ES-I3 (cell line): ENCODE data around the gene RXRG.
A peak's percentile ranks its signal among the peaks of the same experiment; 100 is the strongest.

ENCODE experiments used
- H3K36me3 ChIP-seq: 2 replicates; pipeline ENCODE4 v1.6.1; 2013; ENCODE audit warnings: mild to moderate bottlenecking, low read length, control low read depth, moderate library complexity; ENCODE audit not compliant: insufficient read depth
- H3K4me1 ChIP-seq: 2 replicates; pipeline ENCODE4 v1.6.1; 2013; ENCODE audit warnings: mild to moderate bottlenecking, control low read depth, low read length; ENCODE audit not compliant: insufficient read depth
- H3K9ac ChIP-seq: 2 replicates; pipeline ENCODE4 v1.6.1; 2013; ENCODE audit warnings: low read depth, mild to moderate bottlenecking, low read length, moderate library complexity
- H3K9me3 ChIP-seq: 2 replicates; pipeline ENCODE4 v1.6.1; 2013; ENCODE audit warnings: mild to moderate bottlenecking, low read length, moderate library complexity; ENCODE audit not compliant: control insufficient read depth, insufficient read depth

The RXRG gene

GRCh38 chr1:165444897-165445370 lies at the start of gene RXRG:
TSS of gene RXRG (minus strand) at chr1:165445126. CDS start at chr1:165444893, 233 bp downstream.
- no peaks in the 10 kb centered on the region for H3K9me3 ChIP-seq
- peaks cover 11% of the 10 kb centered on the region for H3K4me1 ChIP-seq
- peak within 1 kb of the TSS; percentile 50; the same call in 1 of the 2 replicates for H3K9ac ChIP-seq
- H3K36me3 ChIP-seq: no peaks in the 10 kb centered on the region

GRCh38 chr1:165492845-165493373 lies 48.0 kb upstream of the RXRG start:
- Histone ChIP-seq H3K4me1 (no peaks in the 10 kb centered on the region), H3K9ac (no peak overlapping the region), H3K9me3 (no peaks in the 10 kb centered on the region), H3K36me3 (no peaks in the 10 kb centered on the region)

GRCh38 chr1:165490175-165490574 lies 45.2 kb upstream of the RXRG start:
- Histone ChIP-seq H3K9me3 (no peaks in the 10 kb centered on the region), H3K36me3 (no peaks in the 10 kb centered on the region), H3K4me1 (no peaks in the 10 kb centered on the region), H3K9ac (no peak overlapping the region)

GRCh38 chr1:165487921-165488320 lies 43.0 kb upstream of the RXRG start:
- H3K9ac ChIP-seq: no peak overlapping the region

GRCh38 chr1:165486663-165487062 lies 41.7 kb upstream of the RXRG start:
- Histone ChIP-seq H3K4me1 (no peaks in the 10 kb centered on the region), H3K9me3 (no peaks in the 10 kb centered on the region), H3K36me3 (no peaks in the 10 kb centered on the region), H3K9ac (no peak overlapping the region)

More at GRCh38 chr1:165487921-165488320, 43.0 kb upstream of the RXRG start:
- Histone ChIP-seq H3K4me1 (no peaks in the 10 kb centered on the region), H3K9me3 (no peaks in the 10 kb centered on the region), H3K36me3 (no peaks in the 10 kb centered on the region)

- Histone ChIP-seq H3K36me3 (no peaks in the 10 kb centered on the region), H3K9ac (no peak overlapping the region), H3K4me1 (no peaks in the 10 kb centered on the region), H3K9me3 (no peaks in the 10 kb centered on the region)
Observed at GRCh38 chr1:165485716-165486115, 40.8 kb upstream of the RXRG start.

- Histone ChIP-seq H3K4me1 (no peaks in the 10 kb centered on the region), H3K36me3 (no peaks in the 10 kb centered on the region), H3K9me3 (no peaks in the 10 kb centered on the region), H3K9ac (no peak overlapping the region)
Observed at GRCh38 chr1:165484532-165484931, 39.6 kb upstream of the RXRG start.

- no peaks in the 10 kb centered on the region for H3K36me3 ChIP-seq
- no peak overlapping the region for H3K9ac ChIP-seq
- H3K4me1 ChIP-seq: no peaks in the 10 kb centered on the region
- H3K9me3 ChIP-seq: no peaks in the 10 kb centered on the region
Observed at GRCh38 chr1:165483412-165483811, 38.5 kb upstream of the RXRG start.

- Histone ChIP-seq H3K4me1 (no peaks in the 10 kb centered on the region), H3K9ac (no peak overlapping the region), H3K9me3 (no peaks in the 10 kb centered on the region), H3K36me3 (no peaks in the 10 kb centered on the region)
Observed at GRCh38 chr1:165481820-165482532, 37.0 kb upstream of the RXRG start.

- Histone ChIP-seq H3K36me3 (no peaks in the 10 kb centered on the region), H3K4me1 (no peaks in the 10 kb centered on the region), H3K9ac (no peak overlapping the region)
Observed at GRCh38 chr1:165476776-165477175, 31.9 kb upstream of the RXRG start.

GRCh38 chr1:165474196-165474595 lies 29.3 kb upstream of the RXRG start:
- Histone ChIP-seq H3K4me1 (no peaks in the 10 kb centered on the region; the same call in 1 of the 2 replicates), H3K9me3 (no peaks in the 10 kb centered on the region), H3K36me3 (no peaks in the 10 kb centered on the region), H3K9ac (no peak overlapping the region)

More at GRCh38 chr1:165476776-165477175, 31.9 kb upstream of the RXRG start:
- no peaks in the 10 kb centered on the region for H3K9me3 ChIP-seq

GRCh38 chr1:165473081-165473480 lies 28.2 kb upstream of the RXRG start:
- Histone ChIP-seq H3K9me3 (no peaks in the 10 kb centered on the region), H3K36me3 (no peaks in the 10 kb centered on the region), H3K4me1 (no peaks in the 10 kb centered on the region; the same call in 1 of the 2 replicates), H3K9ac (no peak overlapping the region)

- H3K9me3 ChIP-seq: no peaks in the 10 kb centered on the region
- H3K36me3 ChIP-seq: no peaks in the 10 kb centered on the region
- H3K4me1 ChIP-seq: peaks cover 7% of the 10 kb centered on the region
- no peak overlapping the region for H3K9ac ChIP-seq
Observed at GRCh38 chr1:165468726-165469249, 23.9 kb upstream of the RXRG start.

GRCh38 chr1:165468253-165468652 lies 23.3 kb upstream of the RXRG start:
- H3K9me3 ChIP-seq: no peaks in the 10 kb centered on the region
- no peaks in the 10 kb centered on the region for H3K36me3 ChIP-seq
- peaks cover 7% of the 10 kb centered on the region for H3K4me1 ChIP-seq
- no peak overlapping the region for H3K9ac ChIP-seq

GRCh38 chr1:165467706-165468105 lies 22.8 kb upstream of the RXRG start:
- Histone ChIP-seq H3K9me3 (no peaks in the 10 kb centered on the region), H3K9ac (no peak overlapping the region), H3K36me3 (no peaks in the 10 kb centered on the region), H3K4me1 (peaks cover 7% of the 10 kb centered on the region)
